DND-41 (cell line): ENCODE results near the gene SMIM36.

Source experiments
- EZH2 ChIP-seq: IDR thresholded peaks from 3 replicates; pipeline ENCODE4 v1.6.1; 2012; ENCODE audit warnings: borderline replicate concordance, low read depth, mild to moderate bottlenecking, moderate library complexity, low read length, inconsistent platforms; ENCODE audit not compliant: severe bottlenecking
- TF ChIP-seq, protein P1 (sequence below): IDR thresholded peaks from 2 replicates; pipeline ENCODE4 v1.5.1; 2012; ENCODE audit warnings: borderline replicate concordance, low read length, moderate library complexity, mild to moderate bottlenecking; ENCODE audit not compliant: poor library complexity, severe bottlenecking; ENCODE audit errors: extremely low read depth

DNA sequence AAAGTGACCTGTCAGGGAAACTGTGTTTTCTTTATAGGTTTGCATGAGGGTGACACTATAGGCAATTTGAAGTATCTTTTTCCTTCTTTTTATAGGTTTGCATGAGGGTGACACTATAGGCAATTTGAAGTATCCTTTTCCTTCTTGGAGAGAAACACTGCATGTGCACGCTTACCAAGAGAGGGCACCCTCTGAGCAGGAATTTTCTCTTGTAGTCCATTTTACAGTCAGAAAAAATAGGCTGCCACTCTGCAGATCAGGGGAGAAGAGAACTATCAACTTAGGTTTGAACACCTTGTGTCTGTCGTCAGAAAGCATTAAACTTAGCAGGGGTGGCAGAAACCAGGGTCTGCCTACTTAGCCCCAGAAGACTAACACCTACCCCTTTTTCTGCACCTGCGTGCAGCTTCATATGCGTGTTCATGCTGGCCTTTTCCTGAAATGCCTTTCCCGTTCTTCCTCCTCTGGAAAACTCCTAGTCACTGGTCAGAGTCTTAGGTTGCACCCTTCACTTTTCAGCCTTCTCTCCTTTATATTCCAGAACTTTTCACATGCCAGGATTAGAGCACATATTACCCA lies 16.4 kb upstream of the SMIM36 start:
- TF ChIP-seq, protein P1, sequence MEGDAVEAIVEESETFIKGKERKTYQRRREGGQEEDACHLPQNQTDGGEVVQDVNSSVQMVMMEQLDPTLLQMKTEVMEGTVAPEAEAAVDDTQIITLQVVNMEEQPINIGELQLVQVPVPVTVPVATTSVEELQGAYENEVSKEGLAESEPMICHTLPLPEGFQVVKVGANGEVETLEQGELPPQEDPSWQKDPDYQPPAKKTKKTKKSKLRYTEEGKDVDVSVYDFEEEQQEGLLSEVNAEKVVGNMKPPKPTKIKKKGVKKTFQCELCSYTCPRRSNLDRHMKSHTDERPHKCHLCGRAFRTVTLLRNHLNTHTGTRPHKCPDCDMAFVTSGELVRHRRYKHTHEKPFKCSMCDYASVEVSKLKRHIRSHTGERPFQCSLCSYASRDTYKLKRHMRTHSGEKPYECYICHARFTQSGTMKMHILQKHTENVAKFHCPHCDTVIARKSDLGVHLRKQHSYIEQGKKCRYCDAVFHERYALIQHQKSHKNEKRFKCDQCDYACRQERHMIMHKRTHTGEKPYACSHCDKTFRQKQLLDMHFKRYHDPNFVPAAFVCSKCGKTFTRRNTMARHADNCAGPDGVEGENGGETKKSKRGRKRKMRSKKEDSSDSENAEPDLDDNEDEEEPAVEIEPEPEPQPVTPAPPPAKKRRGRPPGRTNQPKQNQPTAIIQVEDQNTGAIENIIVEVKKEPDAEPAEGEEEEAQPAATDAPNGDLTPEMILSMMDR = peak; percentile 63
- TF ChIP-seq EZH2 = no peak
